NCI-H2029 (cell line): Measurements from ENCODE around the gene ZNF99.
"Not testable (repeated sequence)": the region's sequence is repeated elsewhere in the genome, so short reads cannot be mapped to it uniquely, and the experiment has no call there.

Experiments
- DNase-seq: peaks from one replicate; lab custom pipeline; 2025; lab: John Stamatoyannopoulos, UW

Gene ZNF99

GRCh38 chr19:22783651-22784410, at the start of gene ZNF99:
Gene ZNF99, minus strand, starts transcription at chr19:22784151. Its CDS starts 135 bp downstream, at chr19:22784016.
- DNase-seq, result no peak

- no peak for DNase-seq
Observed at GRCh38 chr19:22832031-22832762, 48.2 kb upstream of the ZNF99 start, which contains the start of gene ZNF723. Gene ZNF723, plus strand, starts transcription at chr19:22832291. Its CDS starts 89 bp downstream, at chr19:22832380.

GRCh38 chr19:22831211-22831610, 47.3 kb upstream of the ZNF99 start:
- no peak for DNase-seq

GRCh38 chr19:22814124-22814523, 30.2 kb upstream of the ZNF99 start:
- no peak for DNase-seq

GRCh38 chr19:22807061-22807835, 23.3 kb upstream of the ZNF99 start:
- DNase-seq, result no peak

GRCh38 chr19:22806418-22806817, 22.5 kb upstream of the ZNF99 start:
- no peak for DNase-seq

- DNase-seq, result no peak
Observed at GRCh38 chr19:22797040-22797439, 13.1 kb upstream of the ZNF99 start.

GRCh38 chr19:22792863-22793262, 8.9 kb upstream of the ZNF99 start:
- not testable (repeated sequence) for DNase-seq

GRCh38 chr19:22735911-22736645, 47.9 kb downstream of the ZNF99 start:
- DNase-seq, result no peak

GRCh38 chr19:22733691-22734090, 50.3 kb downstream of the ZNF99 start:
- no peak for DNase-seq

- not testable (repeated sequence) for DNase-seq
Observed at GRCh38 chr19:22728214-22728613, 55.7 kb downstream of the ZNF99 start.

- DNase-seq, result not testable (repeated sequence)
Observed at GRCh38 chr19:22721533-22721932, 62.4 kb downstream of the ZNF99 start.

GRCh38 chr19:22708983-22709382, 75.0 kb downstream of the ZNF99 start:
- no peak for DNase-seq

- DNase-seq, result not testable (repeated sequence)
Observed at GRCh38 chr19:22703096-22703495, 80.9 kb downstream of the ZNF99 start.

GRCh38 chr19:22702661-22703060, 81.3 kb downstream of the ZNF99 start:
- DNase-seq, result not testable (repeated sequence)
